Osteocyte (in vitro differentiated cells): ENCODE results near the gene SF3B5. TPM values are rescaled to one million over a fixed set of nuclear protein-coding genes. Genes with fewer than 3 reads are reported as not detected.

Experiments used
- DNase-seq: peaks from one replicate; pipeline ENCODE4 v3.0.0; 2021; ENCODE audit warnings: mixed read lengths; ENCODE audit not compliant: unreplicated experiment; ENCODE audit errors: extremely low spot score
- H3K27ac Mint-ChIP-seq: one replicate; pipeline ENCODE4 v1.8.0; 2021; ENCODE audit warnings: mild to moderate bottlenecking, mixed read lengths; ENCODE audit not compliant: unreplicated experiment
- H3K27me3 Mint-ChIP-seq: one replicate; pipeline ENCODE4 v1.8.0; 2021; ENCODE audit warnings: mixed read lengths; ENCODE audit not compliant: unreplicated experiment
- H3K36me3 Mint-ChIP-seq: one replicate; pipeline ENCODE4 v1.8.0; 2021; ENCODE audit warnings: mixed read lengths; ENCODE audit not compliant: unreplicated experiment
- H3K4me1 Mint-ChIP-seq: one replicate; pipeline ENCODE4 v1.8.0; 2021; ENCODE audit warnings: mixed read lengths; ENCODE audit not compliant: unreplicated experiment
- H3K4me3 Mint-ChIP-seq: one replicate; pipeline ENCODE4 v1.8.0; 2021; ENCODE audit warnings: mild to moderate bottlenecking, moderate library complexity, mixed read lengths; ENCODE audit not compliant: unreplicated experiment
- H3K9me3 Mint-ChIP-seq: one replicate; pipeline ENCODE4 v1.8.0; 2021; ENCODE audit warnings: mixed read lengths; ENCODE audit not compliant: unreplicated experiment
- total RNA-seq: library from RNA; stranded (reverse); gene quantifications from 2 replicates; pipeline ENCODE4 v1.2.1, GENCODE V29; 2021
- TF ChIP-seq, protein P1 (sequence below): fragments of 200-600 bp; sonication (generic); IDR thresholded peaks from 2 replicates; pipeline ENCODE4 v1.5.0; 2021; ENCODE audit warnings: antibody characterized with exemption, mild to moderate bottlenecking, moderate library complexity

SF3B5 gene
- total RNA-seq, 1 donor from 2014 or later, result 134 TPM

DNA sequence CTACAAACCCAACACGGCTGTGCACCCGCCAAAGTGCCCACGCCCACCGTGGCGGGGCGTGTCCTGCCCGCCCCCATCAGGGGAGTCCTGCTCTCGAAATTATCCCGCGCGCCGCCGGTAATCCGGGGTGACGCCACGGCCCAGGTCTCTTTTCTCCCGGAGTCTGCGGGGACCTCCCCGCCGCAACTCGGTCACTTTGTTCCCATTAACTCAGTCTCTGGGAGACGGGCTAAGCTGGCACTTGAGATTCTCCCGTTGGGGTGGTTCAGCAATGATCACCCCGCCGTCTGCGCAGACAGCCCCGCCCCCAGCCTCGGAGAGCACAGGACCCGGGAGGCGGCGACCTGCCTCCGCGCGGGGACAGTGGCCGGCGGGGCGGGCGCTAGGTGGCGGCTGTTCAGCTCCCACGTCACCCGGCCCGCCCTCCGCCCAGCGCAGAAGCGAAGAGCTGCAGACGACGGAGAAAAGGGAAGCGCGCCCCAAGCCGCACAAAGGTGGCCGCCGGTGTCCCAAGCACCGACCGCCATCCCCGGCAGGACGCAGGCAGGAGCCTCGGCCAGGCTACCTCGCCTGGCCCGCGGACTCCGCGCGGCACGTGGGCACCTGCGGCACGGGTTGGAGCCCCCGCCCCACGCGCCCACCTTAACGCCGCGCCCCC is 31.5 kb downstream of the SF3B5 start:
- Mint-ChIP-seq H3K36me3 (no peaks in the 10 kb centered on the region), H3K4me1 (peaks cover 12% of the 10 kb centered on the region), H3K27me3 (peaks cover 71% of the 10 kb centered on the region), H3K9me3 (no peaks in the 10 kb centered on the region), H3K27ac (no peak overlapping the region), H3K4me3 (peak overlapping the region; percentile 76)
- TF ChIP-seq, protein P1, sequence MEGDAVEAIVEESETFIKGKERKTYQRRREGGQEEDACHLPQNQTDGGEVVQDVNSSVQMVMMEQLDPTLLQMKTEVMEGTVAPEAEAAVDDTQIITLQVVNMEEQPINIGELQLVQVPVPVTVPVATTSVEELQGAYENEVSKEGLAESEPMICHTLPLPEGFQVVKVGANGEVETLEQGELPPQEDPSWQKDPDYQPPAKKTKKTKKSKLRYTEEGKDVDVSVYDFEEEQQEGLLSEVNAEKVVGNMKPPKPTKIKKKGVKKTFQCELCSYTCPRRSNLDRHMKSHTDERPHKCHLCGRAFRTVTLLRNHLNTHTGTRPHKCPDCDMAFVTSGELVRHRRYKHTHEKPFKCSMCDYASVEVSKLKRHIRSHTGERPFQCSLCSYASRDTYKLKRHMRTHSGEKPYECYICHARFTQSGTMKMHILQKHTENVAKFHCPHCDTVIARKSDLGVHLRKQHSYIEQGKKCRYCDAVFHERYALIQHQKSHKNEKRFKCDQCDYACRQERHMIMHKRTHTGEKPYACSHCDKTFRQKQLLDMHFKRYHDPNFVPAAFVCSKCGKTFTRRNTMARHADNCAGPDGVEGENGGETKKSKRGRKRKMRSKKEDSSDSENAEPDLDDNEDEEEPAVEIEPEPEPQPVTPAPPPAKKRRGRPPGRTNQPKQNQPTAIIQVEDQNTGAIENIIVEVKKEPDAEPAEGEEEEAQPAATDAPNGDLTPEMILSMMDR, result peak; percentile 36
- DNase-seq, result no peak

DNA sequence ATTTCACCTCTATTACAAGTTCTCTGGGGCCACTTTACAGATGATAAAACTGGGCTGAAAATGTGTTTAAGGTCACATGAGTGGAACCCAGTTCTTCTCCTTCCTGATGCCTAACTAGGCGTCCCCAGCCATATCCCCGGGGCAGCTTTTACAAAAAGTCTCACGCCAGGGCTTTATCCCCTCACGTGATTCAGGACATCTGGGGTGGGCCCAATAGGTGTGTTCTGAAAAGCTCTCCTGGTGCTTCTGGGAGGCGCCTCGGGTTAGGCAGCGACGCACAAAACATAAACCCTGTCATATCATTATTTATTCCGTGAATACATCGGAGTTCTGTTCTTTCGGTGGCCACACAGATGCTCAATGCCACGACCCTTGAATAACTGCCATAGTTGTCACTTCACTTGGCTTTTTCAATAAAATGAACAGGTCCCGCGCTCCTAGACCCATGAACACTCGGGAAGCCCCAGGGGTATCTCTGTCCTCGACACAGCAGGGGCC is 32.1 kb downstream of the SF3B5 start:
- Mint-ChIP-seq H3K27ac (no peak overlapping the region), H3K27me3 (peaks cover 68% of the 10 kb centered on the region), H3K4me1 (peaks cover 12% of the 10 kb centered on the region), H3K4me3 (peak overlapping the region; percentile 76), H3K36me3 (no peaks in the 10 kb centered on the region), H3K9me3 (no peaks in the 10 kb centered on the region)
- TF ChIP-seq, protein P1, result no peak
- no peak for DNase-seq

DNA sequence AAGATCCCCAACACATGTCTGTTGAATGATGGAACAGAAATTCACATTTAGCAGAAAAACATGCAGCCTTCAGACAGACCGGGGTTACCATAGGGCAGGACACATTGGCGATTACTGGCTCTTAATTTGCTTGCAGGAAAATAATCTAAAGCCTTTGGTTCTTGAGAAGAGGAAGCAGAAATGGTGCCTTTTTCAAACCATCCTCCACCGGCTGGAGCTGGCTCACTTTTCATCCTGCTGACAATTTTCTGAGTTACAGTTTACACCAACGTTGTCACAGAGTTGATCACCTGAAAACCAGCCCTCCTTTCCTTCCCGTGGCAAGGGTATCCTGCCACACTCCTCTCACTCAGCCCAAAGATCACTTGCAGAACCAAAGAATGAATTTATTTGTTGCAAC is 32.6 kb downstream of the SF3B5 start:
- TF ChIP-seq, protein P1, result no peak
- Mint-ChIP-seq H3K4me1 (peaks cover 12% of the 10 kb centered on the region), H3K27me3 (peaks cover 67% of the 10 kb centered on the region), H3K27ac (no peak overlapping the region), H3K4me3 (peak overlapping the region; percentile 76), H3K9me3 (no peaks in the 10 kb centered on the region), H3K36me3 (no peaks in the 10 kb centered on the region)
- DNase-seq, result no peak

DNA sequence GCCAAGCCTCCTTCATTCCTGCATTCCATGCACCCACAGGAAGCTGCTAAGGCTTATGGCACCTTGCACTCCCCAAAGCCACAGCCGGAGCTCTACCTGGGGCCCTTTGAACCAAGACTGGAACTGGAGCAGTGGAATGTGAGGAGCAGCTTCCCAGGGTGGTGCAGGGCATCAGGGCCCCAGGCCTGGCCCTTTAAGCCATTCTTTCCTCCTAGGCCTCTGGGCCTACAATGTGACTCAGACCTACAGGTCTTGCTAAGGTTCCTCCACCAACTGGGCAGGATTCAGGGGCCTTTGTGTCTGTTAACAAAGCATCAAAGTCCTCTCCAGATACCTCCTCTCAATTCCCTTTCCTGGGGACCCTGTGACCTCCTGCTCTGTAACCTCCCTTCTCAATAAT is 36.2 kb downstream of the SF3B5 start:
- H3K36me3 Mint-ChIP-seq, result no peaks in the 10 kb centered on the region
- peaks cover 9% of the 10 kb centered on the region for H3K4me1 Mint-ChIP-seq
- no peaks in the 10 kb centered on the region for H3K9me3 Mint-ChIP-seq
- TF ChIP-seq, protein P1, result no peak
- no peak overlapping the region for H3K4me3 Mint-ChIP-seq
- peaks cover 64% of the 10 kb centered on the region for H3K27me3 Mint-ChIP-seq
- DNase-seq, result no peak
- H3K27ac Mint-ChIP-seq, result no peak overlapping the region

GRCh38 chr6:144055121-144055931 is 40.0 kb downstream of the SF3B5 start:
- no peak for DNase-seq
- Mint-ChIP-seq H3K4me1 (no peaks in the 10 kb centered on the region), H3K4me3 (no peak overlapping the region), H3K36me3 (no peaks in the 10 kb centered on the region), H3K9me3 (no peaks in the 10 kb centered on the region), H3K27me3 (peaks cover 51% of the 10 kb centered on the region), H3K27ac (no peak overlapping the region)
- TF ChIP-seq, protein P1, result no peak
